GM21447 (cell line): ENCODE measurements around the gene KATNB1.

Experiments
- ATAC-seq: cut with Tn5 transposase; IDR thresholded peaks from one replicate; pipeline ENCODE4 v1.9.1; 2021; ENCODE audit not compliant: unreplicated experiment

Gene KATNB1

GRCh38 chr16:57804111-57804837 is 68.7 kb downstream of the KATNB1 start:
- no peak for ATAC-seq

DNA sequence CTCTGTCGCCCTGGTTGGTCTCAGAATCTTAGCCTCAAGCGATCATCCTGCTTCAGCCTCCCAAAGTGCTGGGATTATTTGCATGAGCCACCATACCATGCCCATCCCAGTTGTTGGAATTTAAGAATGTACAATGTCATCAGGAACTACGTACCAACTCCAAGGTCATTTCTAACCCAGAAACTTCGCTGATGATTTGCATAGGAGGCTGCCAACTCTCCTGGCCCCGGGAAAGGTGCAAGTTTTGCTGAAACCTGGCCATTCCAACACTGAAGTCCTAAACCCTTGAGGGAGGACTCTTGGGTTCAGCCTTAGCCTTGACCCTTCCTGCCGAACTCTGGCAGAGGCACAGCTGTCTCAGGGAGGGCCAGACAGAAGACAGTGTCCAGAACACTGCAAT is 69.6 kb downstream of the KATNB1 start:
- ATAC-seq: no peak
